Measurements from ENCODE around the gene INKA2.
A peak's percentile ranks its signal among the peaks of the same experiment; 100 is the strongest.

The INKA2 gene

GRCh38 chr1:111739194-111739924, at the start of gene INKA2:
INKA2 (minus strand) TSS chr1:111739395; CDS start chr1:111739242, 153 bp downstream.
- TF ChIP-seq EZH2 (IDR thresholded peaks at IDR 0.05) = no peak
- TF ChIP-seq POLR2AphosphoS5 (IDR thresholded peaks at IDR 0.05; ENCODE audit: borderline replicate concordance, low read depth, low read length) = no peak
- no peak for TF ChIP-seq FOXP2 (optimal IDR thresholded peaks at IDR 0.05; ENCODE audit: control extremely low read depth, extremely low read length, insufficient read depth)
- Histone ChIP-seq H3K27ac (no peak within 1 kb of the TSS), H3K9me3 (ENCODE audit: low read depth, low read length) (no peaks in the 10 kb centered on the region), H3K4me3 (peak within 1 kb of the TSS; percentile 89), H3K9ac (ENCODE audit: insufficient read length) (peak within 1 kb of the TSS; percentile 41), H3K36me3 (ENCODE audit: insufficient read depth, low read length) (no peaks in the 10 kb centered on the region)
- DNase-seq (ENCODE audit: low read depth, low spot score) = no peak

DNA sequence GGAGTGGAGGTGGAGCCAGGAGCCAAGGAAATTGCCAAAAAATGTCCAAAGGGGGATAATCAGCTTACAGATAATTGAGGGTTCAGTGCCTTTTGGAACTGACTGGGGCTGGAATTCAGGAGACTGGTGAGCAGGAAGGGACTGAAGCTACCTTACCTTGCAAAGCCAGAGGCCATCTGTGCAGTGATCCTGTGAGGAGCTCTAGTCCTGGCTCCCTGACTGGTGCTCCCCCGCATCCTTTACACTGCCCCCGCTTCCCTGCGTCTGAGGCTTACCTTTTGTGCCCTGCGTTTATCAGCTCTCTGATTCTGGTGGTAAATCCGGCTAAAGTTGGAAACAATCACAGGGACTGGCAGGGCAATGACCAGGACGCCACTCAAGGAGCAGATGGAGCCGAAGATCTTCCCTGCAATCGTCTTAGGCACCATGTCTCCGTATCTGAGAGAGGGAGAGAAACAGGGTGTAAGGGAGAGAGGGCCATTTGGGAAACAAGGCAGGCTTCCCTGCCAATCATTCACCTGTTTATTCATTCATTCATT, 47.5 kb upstream of the INKA2 start:
- TF ChIP-seq POLR2AphosphoS5 (IDR thresholded peaks at IDR 0.05; ENCODE audit: borderline replicate concordance, low read depth, low read length) = no peak
- TF ChIP-seq FOXP2 (optimal IDR thresholded peaks at IDR 0.05; ENCODE audit: control extremely low read depth, extremely low read length, insufficient read depth) = no peak
- TF ChIP-seq EZH2 (IDR thresholded peaks at IDR 0.05) = no peak
- DNase-seq (ENCODE audit: low read depth, low spot score) = no peak
- Histone ChIP-seq H3K36me3 (ENCODE audit: insufficient read depth, low read length) (no peaks in the 10 kb centered on the region), H3K27ac (no peak overlapping the region), H3K4me3 (no peak overlapping the region), H3K9ac (ENCODE audit: insufficient read length) (no peak overlapping the region), H3K9me3 (ENCODE audit: low read depth, low read length) (no peaks in the 10 kb centered on the region)

DNA sequence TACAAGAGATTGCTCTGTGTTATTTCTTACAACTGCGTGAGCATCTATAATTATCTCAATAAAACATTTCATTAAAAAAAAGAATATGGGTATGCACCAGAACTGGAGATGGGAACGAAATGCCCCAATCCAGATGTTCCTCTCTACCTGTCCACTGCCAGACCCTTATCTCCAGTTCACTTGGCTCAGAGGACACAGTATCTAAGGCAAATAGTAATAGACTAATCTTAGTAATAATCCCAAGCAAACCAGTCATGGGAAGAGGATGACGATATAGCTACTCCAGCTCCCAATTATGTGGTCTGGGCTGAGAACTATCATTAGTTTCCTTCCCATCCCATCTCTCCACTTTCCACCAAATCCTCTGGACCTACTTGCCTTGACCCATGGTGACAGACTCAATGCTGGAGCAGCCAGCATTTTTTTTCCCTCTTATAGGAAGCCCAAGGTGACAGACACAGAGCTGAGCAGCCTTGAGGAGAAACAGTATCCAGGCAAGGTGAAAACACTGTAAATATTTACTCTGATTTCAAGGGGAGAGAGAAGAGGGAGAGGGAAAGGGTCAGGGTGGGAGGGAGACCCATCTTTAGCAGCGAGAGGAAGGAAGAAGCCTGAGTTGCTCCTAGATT, 45.2 kb upstream of the INKA2 start:
- no peaks in the 10 kb centered on the region for H3K36me3 ChIP-seq (ENCODE audit: insufficient read depth, low read length)
- H3K9ac ChIP-seq (ENCODE audit: insufficient read length) = no peak overlapping the region
- H3K4me3 ChIP-seq = no peak overlapping the region
- no peak for DNase-seq (ENCODE audit: low read depth, low spot score)
- H3K27ac ChIP-seq = no peak overlapping the region
- H3K9me3 ChIP-seq (ENCODE audit: low read depth, low read length) = no peaks in the 10 kb centered on the region
- no peak for TF ChIP-seq POLR2AphosphoS5 (IDR thresholded peaks at IDR 0.05; ENCODE audit: borderline replicate concordance, low read depth, low read length)
- no peak for TF ChIP-seq FOXP2 (optimal IDR thresholded peaks at IDR 0.05; ENCODE audit: control extremely low read depth, extremely low read length, insufficient read depth)

DNA sequence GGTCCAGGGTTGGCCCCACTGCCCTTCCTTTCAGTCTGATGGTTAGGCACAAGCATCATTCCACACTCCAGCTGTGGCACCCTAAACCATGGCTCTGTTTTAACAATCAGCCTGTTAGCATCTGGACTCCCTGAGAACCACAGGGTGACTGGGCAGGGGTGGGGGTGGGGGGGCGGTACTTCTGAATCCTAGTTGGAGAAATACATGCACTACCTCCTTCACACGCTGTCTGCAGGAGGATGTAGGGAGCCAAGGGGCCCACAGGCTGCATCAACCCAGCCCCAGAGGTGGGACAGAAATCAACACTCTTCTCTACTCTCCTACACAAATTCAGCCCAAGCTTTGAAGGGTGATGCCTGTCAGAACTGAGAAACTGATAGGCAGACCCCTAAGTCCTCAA, 40.4 kb upstream of the INKA2 start:
- TF ChIP-seq FOXP2 (optimal IDR thresholded peaks at IDR 0.05; ENCODE audit: control extremely low read depth, extremely low read length, insufficient read depth) (no peak), EZH2 (IDR thresholded peaks at IDR 0.05) (no peak), POLR2AphosphoS5 (IDR thresholded peaks at IDR 0.05; ENCODE audit: borderline replicate concordance, low read depth, low read length) (no peak)
- H3K4me3 ChIP-seq = no peak overlapping the region
- H3K9ac ChIP-seq (ENCODE audit: insufficient read length) = no peak overlapping the region
- no peak overlapping the region for H3K27ac ChIP-seq
- H3K36me3 ChIP-seq (ENCODE audit: insufficient read depth, low read length) = no peaks in the 10 kb centered on the region
- no peak for DNase-seq (ENCODE audit: low read depth, low spot score)
- no peaks in the 10 kb centered on the region for H3K9me3 ChIP-seq (ENCODE audit: low read depth, low read length)

- Histone ChIP-seq H3K27ac (no peak overlapping the region), H3K4me3 (no peak overlapping the region), H3K9me3 (ENCODE audit: low read depth, low read length) (no peaks in the 10 kb centered on the region), H3K9ac (ENCODE audit: insufficient read length) (no peak overlapping the region), H3K36me3 (ENCODE audit: insufficient read depth, low read length) (no peaks in the 10 kb centered on the region)
- DNase-seq (ENCODE audit: low read depth, low spot score) = no peak
- TF ChIP-seq POLR2AphosphoS5 (IDR thresholded peaks at IDR 0.05; ENCODE audit: borderline replicate concordance, low read depth, low read length) (no peak), FOXP2 (optimal IDR thresholded peaks at IDR 0.05; ENCODE audit: control extremely low read depth, extremely low read length, insufficient read depth) (no peak), EZH2 (IDR thresholded peaks at IDR 0.05) (no peak)
These were observed 39.4 kb upstream of the INKA2 start for GRCh38 chr1:111778541-111779051.

DNA sequence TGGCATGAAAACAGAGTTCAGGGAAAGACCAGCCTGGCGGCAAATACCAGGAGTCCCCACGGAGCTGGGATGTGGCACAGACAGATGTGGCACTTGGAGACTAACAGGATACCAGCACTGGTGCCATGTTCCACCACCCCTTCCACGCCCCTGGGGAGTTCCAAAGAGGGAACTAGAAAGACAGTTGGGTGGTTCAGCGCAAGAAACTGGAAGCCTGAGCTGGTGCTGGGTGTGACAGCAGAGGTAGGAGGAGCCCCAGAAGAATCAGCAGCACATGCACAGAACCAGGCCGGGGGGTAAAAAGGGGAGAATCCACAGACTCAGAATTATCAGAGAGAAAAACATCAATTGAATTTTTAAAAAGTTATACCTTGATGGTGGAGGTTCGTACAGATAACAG, 38.9 kb upstream of the INKA2 start:
- DNase-seq (ENCODE audit: low read depth, low spot score) = no peak
- no peaks in the 10 kb centered on the region for H3K36me3 ChIP-seq (ENCODE audit: insufficient read depth, low read length)
- TF ChIP-seq EZH2 (IDR thresholded peaks at IDR 0.05) = no peak
- TF ChIP-seq POLR2AphosphoS5 (IDR thresholded peaks at IDR 0.05; ENCODE audit: borderline replicate concordance, low read depth, low read length) = no peak
- TF ChIP-seq FOXP2 (optimal IDR thresholded peaks at IDR 0.05; ENCODE audit: control extremely low read depth, extremely low read length, insufficient read depth) = no peak
- H3K9ac ChIP-seq (ENCODE audit: insufficient read length) = no peak overlapping the region
- no peak overlapping the region for H3K4me3 ChIP-seq
- no peak overlapping the region for H3K27ac ChIP-seq
- H3K9me3 ChIP-seq (ENCODE audit: low read depth, low read length) = no peaks in the 10 kb centered on the region

DNA sequence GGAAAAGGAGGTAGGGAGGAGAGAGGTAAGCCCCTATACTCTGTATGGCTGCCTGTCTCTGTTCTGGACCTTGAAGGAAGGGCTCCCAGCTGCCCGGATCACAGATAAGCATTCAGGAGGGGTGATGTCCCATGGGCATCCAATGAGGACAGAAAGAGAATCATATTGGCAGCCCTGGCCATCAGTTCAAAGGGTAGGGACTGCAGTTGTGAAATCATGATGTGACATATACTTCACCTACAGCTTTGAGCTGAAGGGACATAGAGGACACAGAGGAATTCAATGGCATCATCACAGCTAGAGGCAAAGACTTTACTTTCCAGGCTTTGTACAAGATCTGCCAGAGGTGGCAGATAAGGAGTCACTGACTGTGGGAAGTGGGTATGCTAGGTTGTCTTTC, 38.1 kb upstream of the INKA2 start:
- Histone ChIP-seq H3K9ac (ENCODE audit: insufficient read length) (no peak overlapping the region), H3K9me3 (ENCODE audit: low read depth, low read length) (no peaks in the 10 kb centered on the region), H3K36me3 (ENCODE audit: insufficient read depth, low read length) (no peaks in the 10 kb centered on the region), H3K4me3 (no peak overlapping the region), H3K27ac (no peak overlapping the region)
- DNase-seq (ENCODE audit: low read depth, low spot score) = no peak
- TF ChIP-seq POLR2AphosphoS5 (IDR thresholded peaks at IDR 0.05; ENCODE audit: borderline replicate concordance, low read depth, low read length) = no peak
- no peak for TF ChIP-seq EZH2 (IDR thresholded peaks at IDR 0.05)
- no peak for TF ChIP-seq FOXP2 (optimal IDR thresholded peaks at IDR 0.05; ENCODE audit: control extremely low read depth, extremely low read length, insufficient read depth)

DNA sequence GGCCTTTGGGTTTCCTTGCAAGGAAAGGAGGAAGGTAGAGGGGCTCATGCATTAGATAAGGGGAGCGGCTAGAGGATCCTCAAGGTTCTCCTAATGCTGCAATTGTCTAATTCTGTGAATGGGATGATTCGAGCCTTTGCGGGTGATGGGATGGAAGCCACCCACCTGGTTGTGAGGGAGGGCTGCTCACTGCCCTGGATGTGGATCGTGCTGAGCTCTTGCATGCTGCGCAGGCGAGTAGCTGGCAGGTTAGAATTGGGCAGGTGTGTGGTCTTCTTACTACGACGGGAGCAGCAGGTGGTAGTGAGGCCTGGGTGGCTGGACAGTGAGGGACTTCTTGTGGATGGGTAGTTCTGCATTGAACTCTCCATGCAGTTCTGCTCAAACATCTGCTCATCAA, 37.7 kb upstream of the INKA2 start:
- H3K9ac ChIP-seq (ENCODE audit: insufficient read length) = no peak overlapping the region
- no peak overlapping the region for H3K4me3 ChIP-seq
- no peaks in the 10 kb centered on the region for H3K9me3 ChIP-seq (ENCODE audit: low read depth, low read length)
- TF ChIP-seq EZH2 (IDR thresholded peaks at IDR 0.05) (no peak), FOXP2 (optimal IDR thresholded peaks at IDR 0.05; ENCODE audit: control extremely low read depth, extremely low read length, insufficient read depth) (no peak), POLR2AphosphoS5 (IDR thresholded peaks at IDR 0.05; ENCODE audit: borderline replicate concordance, low read depth, low read length) (no peak)
- no peak overlapping the region for H3K27ac ChIP-seq
- no peaks in the 10 kb centered on the region for H3K36me3 ChIP-seq (ENCODE audit: insufficient read depth, low read length)
- DNase-seq (ENCODE audit: low read depth, low spot score) = no peak
